ENCODE data around the gene ZNF219.

DNA sequence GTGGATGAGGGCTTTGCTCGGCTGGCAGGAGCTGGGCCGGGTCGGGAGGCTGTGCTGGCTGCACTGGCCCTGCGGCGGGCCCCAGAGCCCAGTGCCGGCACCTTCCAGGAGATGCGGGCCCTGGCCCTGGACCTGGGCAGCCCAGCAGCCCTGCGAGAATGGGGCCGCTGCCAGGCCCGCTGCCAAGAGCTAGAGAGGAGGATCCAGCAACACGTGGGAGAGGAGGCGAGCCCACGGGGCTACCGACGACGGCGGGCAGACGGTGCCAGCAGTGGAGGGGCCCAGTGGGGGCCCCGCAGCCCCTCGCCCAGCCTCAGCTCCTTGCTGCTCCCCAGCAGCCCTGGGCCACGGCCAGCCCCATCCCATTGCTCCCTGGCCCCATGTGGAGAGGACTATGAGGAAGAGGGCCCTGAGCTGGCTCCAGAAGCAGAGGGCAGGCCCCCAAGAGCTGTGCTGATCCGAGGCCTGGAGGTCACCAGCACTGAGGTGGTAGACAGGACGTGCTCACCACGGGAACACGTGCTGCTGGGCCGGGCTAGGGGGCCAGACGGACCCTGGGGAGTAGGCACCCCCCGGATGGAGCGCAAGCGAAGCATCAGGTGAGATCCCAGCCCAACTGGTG, 16.8 kb downstream of the ZNF219 start:
- TF ChIP-seq ZNF629 (CRISPR knock-in tag; conservative IDR thresholded peaks at IDR 0.05) (no peak), ELK4 (CRISPR knock-in tag; IDR thresholded peaks at IDR 0.05; ENCODE audit: borderline replicate concordance) (no peak), HMGA1 (CRISPR knock-in tag; conservative IDR thresholded peaks at IDR 0.05) (no peak), CTCF (CRISPR knock-in tag; IDR thresholded peaks at IDR 0.05) (no peak), STAT6 (CRISPR knock-in tag; IDR thresholded peaks at IDR 0.05; ENCODE audit: borderline replicate concordance) (no peak), ZNF660 (CRISPR knock-in tag; IDR thresholded peaks at IDR 0.05; ENCODE audit: borderline replicate concordance, low read depth) (no peak), NFE2L1 (CRISPR knock-in tag; IDR thresholded peaks at IDR 0.05; ENCODE audit: borderline replicate concordance) (no peak)

Measured in HepG2 (cell line).